ENCODE results near the gene IL21R.
"Not testable (repeated sequence)": the region's sequence is repeated elsewhere in the genome, so short reads cannot be mapped to it uniquely, and the experiment has no call there.

The IL21R gene

DNA sequence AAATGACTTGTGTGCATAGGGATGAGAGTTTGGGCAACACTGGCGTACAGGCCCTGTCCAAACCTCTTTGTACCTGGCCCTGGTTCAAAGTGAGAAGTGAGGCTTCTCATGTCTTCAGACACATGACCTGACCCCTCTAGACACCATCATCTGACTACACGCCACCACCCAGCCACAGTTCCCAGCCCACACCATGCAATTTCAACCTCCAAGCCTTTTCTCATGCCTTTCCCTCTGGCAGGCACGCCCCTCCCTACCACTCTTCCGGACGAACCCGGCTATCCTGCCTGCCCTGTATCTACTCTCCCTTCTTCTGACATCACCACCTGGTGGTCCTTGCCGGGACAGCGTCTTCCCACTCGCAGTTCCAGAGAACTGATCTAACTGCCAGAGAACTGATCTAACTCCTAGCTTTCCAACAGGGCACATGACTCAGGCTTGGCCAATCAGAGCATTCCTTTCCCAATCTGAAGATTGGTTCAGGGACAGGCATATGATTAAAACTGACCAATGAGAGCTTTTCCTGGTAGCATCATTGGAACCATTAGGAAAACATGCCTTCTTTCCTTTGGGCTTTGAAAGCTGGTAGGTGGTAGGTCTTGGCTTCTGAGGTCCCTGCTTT is 27.1 kb upstream of the IL21R start:
- DNase-seq (ENCODE audit: low read depth in 2 of 2), result no peak

GRCh38 chr16:27377666-27378485 is 24.1 kb upstream of the IL21R start:
- DNase-seq (ENCODE audit: low read depth in 2 of 2), result no peak

- DNase-seq (ENCODE audit: low read depth in 2 of 2), result no peak
Measured at GRCh38 chr16:27378871-27379481, 23.0 kb upstream of the IL21R start.

DNA sequence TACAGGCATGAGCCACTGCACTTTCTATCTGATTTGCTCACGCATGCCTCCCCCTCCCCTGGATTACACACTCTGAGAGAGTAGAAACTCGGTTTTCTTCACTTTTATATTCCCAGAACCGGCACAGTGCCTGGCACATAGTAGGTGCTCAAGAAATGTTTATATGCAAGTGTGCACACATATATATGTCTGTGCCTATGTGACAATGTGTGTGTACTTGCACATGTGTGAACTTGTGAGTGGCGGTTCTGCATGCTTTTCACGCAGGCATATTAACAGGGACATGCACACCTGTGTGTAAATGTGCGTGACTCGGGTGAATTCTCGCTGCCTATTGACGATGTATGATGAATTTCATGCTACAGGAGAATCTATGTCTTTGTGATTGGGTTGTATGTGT is 22.1 kb upstream of the IL21R start:
- no peak for DNase-seq (ENCODE audit: low read depth in 2 of 2)

DNA sequence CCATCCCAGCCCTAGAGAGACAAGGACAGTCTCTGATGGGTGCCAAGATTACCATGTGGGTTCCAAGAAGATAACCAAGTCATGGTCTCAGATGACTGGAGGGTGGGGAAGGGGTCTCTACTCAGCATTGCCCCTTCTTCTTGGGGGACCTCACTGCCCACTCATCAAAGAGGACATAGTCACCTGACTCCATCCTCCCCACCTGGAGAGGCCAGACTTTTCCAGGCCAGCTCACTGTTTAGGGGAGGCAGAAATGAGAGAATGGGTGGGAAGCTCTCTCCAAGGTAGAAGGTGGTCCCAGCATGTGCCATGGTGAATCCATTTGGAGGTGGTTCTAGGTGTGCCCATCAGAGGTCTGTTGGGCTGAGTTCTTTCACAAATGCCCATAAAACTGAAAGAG is 20.7 kb upstream of the IL21R start:
- no peak for DNase-seq (ENCODE audit: low read depth in 2 of 2)

GRCh38 chr16:27381974-27382855 is 19.8 kb upstream of the IL21R start:
- DNase-seq (ENCODE audit: low read depth in 2 of 2), result no peak

- DNase-seq (ENCODE audit: low read depth in 2 of 2), result no peak
Measured at GRCh38 chr16:27383556-27384243, 18.3 kb upstream of the IL21R start.

GRCh38 chr16:27384425-27384824 is 17.5 kb upstream of the IL21R start:
- no peak for DNase-seq (ENCODE audit: low read depth in 2 of 2)

DNA sequence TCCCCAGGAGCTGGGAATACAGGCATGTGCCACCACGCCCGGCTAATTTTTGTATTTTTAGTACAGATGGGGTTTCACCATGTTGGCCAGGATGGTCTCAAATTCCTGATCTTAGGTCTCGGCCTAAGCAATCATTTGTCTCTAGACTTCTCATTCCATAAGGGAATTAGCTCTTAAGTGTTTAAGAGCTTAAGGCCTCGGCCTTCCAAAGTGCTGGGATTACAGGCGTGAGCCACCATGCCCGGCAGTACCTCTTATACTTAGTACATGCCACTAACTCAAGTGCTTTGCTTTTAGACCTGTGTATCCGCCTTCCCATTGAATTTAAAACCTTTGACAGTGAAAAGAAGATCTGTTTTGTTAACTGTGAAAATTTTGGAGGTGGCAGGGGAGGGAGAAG is 16.6 kb upstream of the IL21R start:
- DNase-seq (ENCODE audit: low read depth in 2 of 2), result no peak

- no peak for DNase-seq (ENCODE audit: low read depth in 2 of 2)
Measured at GRCh38 chr16:27386674-27387073, 15.3 kb upstream of the IL21R start.

DNA sequence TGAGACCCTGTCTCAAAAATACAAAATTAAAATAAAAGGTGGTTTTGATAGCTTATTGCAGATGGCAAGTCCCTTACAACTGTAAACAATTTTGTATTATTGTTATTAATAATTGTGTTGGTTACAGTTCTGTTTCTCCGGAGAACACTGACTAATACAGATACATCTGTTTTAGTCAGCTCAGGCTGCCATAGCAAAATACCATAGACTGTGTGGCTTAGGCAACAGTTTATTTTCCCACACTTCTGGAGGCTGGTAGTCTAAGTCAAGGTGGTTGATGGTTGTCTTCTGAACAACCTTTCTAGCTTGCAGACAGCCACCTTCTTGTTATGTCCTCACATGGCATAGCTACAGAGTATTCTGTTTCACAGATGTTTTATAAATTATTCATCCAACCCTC is 14.2 kb upstream of the IL21R start:
- no peak for DNase-seq (ENCODE audit: low read depth in 2 of 2)

GRCh38 chr16:27389272-27389961 is 12.6 kb upstream of the IL21R start:
- no peak for DNase-seq (ENCODE audit: low read depth in 2 of 2)

GRCh38 chr16:27390151-27390550 is 11.8 kb upstream of the IL21R start:
- no peak for DNase-seq (ENCODE audit: low read depth in 2 of 2)

- no peak for DNase-seq (ENCODE audit: low read depth in 2 of 2)
Measured at GRCh38 chr16:27392671-27393070, 9.3 kb upstream of the IL21R start.

DNA sequence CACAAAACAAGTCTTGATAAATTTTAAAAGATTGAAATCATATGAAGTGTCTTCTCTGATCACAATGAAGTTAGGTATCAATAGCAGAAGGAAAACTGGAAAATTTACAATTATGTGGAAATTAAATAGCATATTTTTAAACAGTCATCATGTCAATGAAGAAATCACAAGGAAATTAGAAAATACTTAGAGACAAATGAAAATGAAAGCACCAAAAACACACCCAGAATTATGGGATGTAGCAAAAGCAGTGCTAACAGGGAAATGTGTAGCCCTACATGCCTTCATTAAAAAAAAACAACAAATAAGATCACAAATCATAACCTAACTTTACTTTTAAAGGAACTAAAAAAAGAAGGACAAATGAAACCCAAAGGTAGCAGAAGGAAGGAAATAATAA is 7.5 kb upstream of the IL21R start:
- DNase-seq (ENCODE audit: low read depth in 2 of 2), result no peak

DNA sequence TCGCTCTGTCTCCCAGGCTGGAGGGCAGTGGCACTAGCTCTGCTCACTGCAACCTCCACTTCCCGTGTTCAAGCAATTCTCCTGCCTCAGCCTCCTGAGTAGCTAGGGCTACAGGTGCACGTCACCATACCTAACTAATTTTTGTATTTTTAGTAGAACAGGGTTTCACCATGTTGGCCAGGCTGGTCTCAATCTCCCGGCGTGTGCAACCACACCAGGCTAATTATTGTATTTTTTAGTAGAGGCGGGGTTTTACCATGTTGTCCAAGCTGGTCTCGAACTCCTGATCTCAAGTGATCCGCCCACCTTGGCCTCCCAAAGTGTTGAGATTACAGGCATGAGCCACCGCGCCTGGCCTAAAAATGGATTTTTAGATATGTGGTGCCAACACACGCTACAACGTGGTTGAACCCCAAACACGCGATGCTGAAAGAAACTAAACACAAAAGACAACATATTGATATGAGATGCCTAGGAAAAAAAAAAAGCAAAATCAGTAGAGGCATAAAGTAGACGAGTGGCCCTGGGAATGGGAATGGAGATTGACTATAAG is 3.6 kb upstream of the IL21R start:
- DNase-seq (ENCODE audit: low read depth in 2 of 2), result not testable (repeated sequence)

DNA sequence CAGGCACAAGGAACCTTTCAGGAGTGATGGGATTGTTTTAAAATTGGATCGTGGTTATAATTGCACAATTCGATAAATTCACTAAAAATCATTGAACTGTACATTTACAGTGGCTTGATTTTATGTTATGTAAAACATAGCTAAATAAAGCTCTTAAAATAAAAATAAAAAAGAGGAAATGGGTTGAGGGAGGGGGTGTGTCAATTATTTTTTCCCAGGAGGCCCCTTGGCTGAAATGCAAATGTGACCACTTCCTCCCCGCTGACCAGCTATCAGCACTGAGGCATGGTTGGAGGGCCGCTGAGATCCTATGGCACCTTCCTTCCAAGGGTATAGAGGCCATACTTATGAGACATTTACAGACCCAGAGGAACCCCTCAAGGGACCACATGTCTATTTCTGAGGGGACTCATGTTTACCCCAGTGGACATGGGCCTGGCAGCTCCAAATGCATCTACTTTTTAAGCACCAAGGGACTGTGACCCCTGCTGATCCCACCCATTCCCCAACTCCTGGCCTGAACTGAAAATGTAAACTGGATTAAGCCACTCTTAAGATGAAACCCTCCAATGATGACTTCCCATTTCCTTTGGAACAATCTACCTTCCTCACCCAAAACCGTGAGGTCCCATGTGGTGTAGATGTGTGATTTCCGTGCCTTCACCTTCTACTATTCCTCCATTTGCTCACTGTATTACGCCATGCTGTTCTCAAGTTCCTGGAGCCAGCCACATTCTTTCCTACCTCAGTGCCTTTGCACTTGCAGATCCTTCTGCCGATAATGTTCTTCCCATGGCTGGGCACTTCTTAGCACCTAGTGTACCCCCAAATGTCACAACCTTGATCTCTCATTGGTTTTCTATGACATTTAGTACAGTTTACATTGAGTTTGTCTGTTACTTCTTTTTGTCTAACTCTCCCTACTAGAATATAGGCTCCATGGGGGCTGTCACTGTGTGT is 2.8 kb upstream of the IL21R start:
- no peak for DNase-seq (ENCODE audit: low read depth in 2 of 2)

DNA sequence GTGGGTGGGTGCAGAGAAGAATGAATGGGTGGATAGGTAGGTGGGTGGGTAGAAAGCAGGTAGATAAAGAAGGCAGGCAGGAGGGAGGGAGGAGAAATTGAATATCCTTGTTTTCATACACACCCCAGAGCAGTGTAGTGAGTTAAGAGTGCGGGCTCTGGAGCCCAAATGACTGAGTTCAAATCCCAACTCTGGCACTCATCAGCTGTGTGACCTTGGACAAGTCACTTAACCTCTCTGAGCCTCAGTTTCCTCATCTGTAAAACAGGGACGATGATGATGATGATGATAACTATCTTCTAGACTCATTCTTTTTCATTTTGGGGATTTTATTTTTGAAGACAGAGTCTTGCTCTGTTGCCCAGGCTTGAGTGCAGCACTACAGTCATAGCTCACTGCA is 2.0 kb upstream of the IL21R start:
- DNase-seq (ENCODE audit: low read depth in 2 of 2), result no peak
